NCI-H1436 treated with DMSO at 0.1 percent for 48 hours (cell line): Measurements from ENCODE around the gene ARSG.

Experiments
- DNase-seq: peaks from one replicate; lab custom pipeline; 2025; lab: John Stamatoyannopoulos, UW

The ARSG gene

GRCh38 chr17:68452724-68453290 lies 161.5 kb downstream of the ARSG start:
- no peak for DNase-seq

GRCh38 chr17:68453991-68454665 lies 162.8 kb downstream of the ARSG start:
- no peak for DNase-seq

GRCh38 chr17:68455901-68456338 lies 164.6 kb downstream of the ARSG start:
- DNase-seq, result peak; percentile 65

GRCh38 chr17:68456339-68457167 lies 165.3 kb downstream of the ARSG start:
- no peak for DNase-seq

GRCh38 chr17:68457168-68457538 lies 165.9 kb downstream of the ARSG start, which contains the start of gene WIPI1:
Gene WIPI1, minus strand, starts transcription at chr17:68457496. Its CDS starts 75 bp downstream, at chr17:68457421.
- no peak for DNase-seq

GRCh38 chr17:68457539-68458259 lies 166.4 kb downstream of the ARSG start:
- peak; percentile 88 for DNase-seq

GRCh38 chr17:68458260-68459036 lies 167.2 kb downstream of the ARSG start:
- DNase-seq, result no peak

- DNase-seq, result no peak
Observed at GRCh38 chr17:68459037-68459639, 167.8 kb downstream of the ARSG start.

GRCh38 chr17:68460146-68460545 lies 168.9 kb downstream of the ARSG start:
- DNase-seq, result no peak

- no peak for DNase-seq
Observed at GRCh38 chr17:68460715-68461114, 169.4 kb downstream of the ARSG start.

- no peak for DNase-seq
Observed at GRCh38 chr17:68461122-68461539, 169.8 kb downstream of the ARSG start.

GRCh38 chr17:68461589-68461988 lies 170.3 kb downstream of the ARSG start:
- DNase-seq, result no peak

GRCh38 chr17:68462381-68463210 lies 171.3 kb downstream of the ARSG start:
- peak; percentile 62 for DNase-seq

GRCh38 chr17:68463211-68464019 lies 172.1 kb downstream of the ARSG start:
- no peak for DNase-seq

- DNase-seq, result no peak
Observed at GRCh38 chr17:68468334-68468733, 177.0 kb downstream of the ARSG start.

- DNase-seq, result no peak
Observed at GRCh38 chr17:68468788-68469187, 177.5 kb downstream of the ARSG start.
